IMR-90 (cell line): ENCODE measurements around the gene SHISA6. TPM values are rescaled to one million over a fixed set of nuclear protein-coding genes. Genes with fewer than 3 reads are reported as not detected.

ENCODE experiments used
- ATAC-seq: fragments of 200-7000 bp; cut with Tn5 transposase; 2 replicates; pipeline ENCODE4 v1.9.1; 2020; ENCODE audit warnings: low read depth, mild to moderate bottlenecking, moderate library complexity
- BruUV-seq: library from RNA; stranded (reverse); fragments of 400-500 nt; replicated peaks from 2 replicates; lab custom pipeline; 2021; lab: Mats Ljungman, UMichigan
- CTCF ChIA-PET: fragments of 300-600 bp; formaldehyde crosslinking; extraction: SDS; loops from one replicate; lab custom pipeline; 2021; ENCODE audit warnings: antibody characterized with exemption; lab: Yijun Ruan, JAX
- POLR2A ChIA-PET: fragments of 300-600 bp; sonication (Branson Sonifier 250); formaldehyde crosslinking; loops from one replicate; lab custom pipeline; 2022; ENCODE audit warnings: antibody characterized with exemption; ENCODE audit not compliant: unreplicated experiment; lab: Charles Lee
- DNase-seq: peaks from one replicate; pipeline ENCODE4 v3.0.0; 2013
- H2AFZ ChIP-seq: replicated peaks from 2 replicates; pipeline ENCODE3; 2013; ENCODE audit warnings: low read length, mild to moderate bottlenecking; ENCODE audit not compliant: poor library complexity
- H2AK5ac ChIP-seq: 2 replicates; pipeline ENCODE4 v1.6.1; 2013; ENCODE audit warnings: low read depth, low read length, inconsistent platforms
- H2AK9ac ChIP-seq: replicated peaks from 2 replicates; pipeline ENCODE3; 2013; ENCODE audit warnings: mild to moderate bottlenecking, low read depth, low read length, moderate library complexity; ENCODE audit not compliant: poor library complexity
- H2BK120ac ChIP-seq: 2 replicates; pipeline ENCODE4 v1.6.1; 2013; ENCODE audit warnings: low read depth, low read length, inconsistent platforms
- H2BK15ac ChIP-seq: 3 replicates; pipeline ENCODE4 v1.6.1; 2013; ENCODE audit warnings: low read depth, low read length, inconsistent platforms
- H2BK20ac ChIP-seq: 2 replicates; pipeline ENCODE4 v1.6.1; 2013; ENCODE audit warnings: low read depth, mild to moderate bottlenecking, inconsistent platforms, low read length, moderate library complexity
- H2BK5ac ChIP-seq: 2 replicates; pipeline ENCODE4 v1.6.1; 2013; ENCODE audit warnings: mild to moderate bottlenecking, low read depth, low read length, inconsistent platforms; ENCODE audit not compliant: poor library complexity, severe bottlenecking
- H3K14ac ChIP-seq: replicated peaks from 2 replicates; pipeline ENCODE4 v1.6.1; 2013; ENCODE audit warnings: low read depth, low read length, inconsistent platforms
- H3K18ac ChIP-seq: 2 replicates; pipeline ENCODE4 v1.6.1; 2013; ENCODE audit warnings: low read depth, low read length, control low read depth
- H3K23ac ChIP-seq: 2 replicates; pipeline ENCODE4 v1.6.1; 2013; ENCODE audit warnings: low read depth, low read length, inconsistent platforms
- H3K27ac ChIP-seq: 2 replicates; pipeline ENCODE4 v1.5.1; 2013; ENCODE audit warnings: mild to moderate bottlenecking, control low read depth, low read length; ENCODE audit not compliant: insufficient read depth
- H3K27me3 ChIP-seq: 2 replicates; pipeline ENCODE4 v1.6.1; 2013; ENCODE audit warnings: low read length; ENCODE audit not compliant: control insufficient read depth, insufficient read depth
- H3K36me3 ChIP-seq: 2 replicates; pipeline ENCODE4 v1.6.1; 2013; ENCODE audit warnings: low read length, mixed read lengths; ENCODE audit not compliant: control insufficient read depth, insufficient read depth
- H3K4ac ChIP-seq: 2 replicates; pipeline ENCODE4 v1.6.1; 2013; ENCODE audit warnings: low read depth, low read length, inconsistent platforms
- H3K4me1 ChIP-seq: 2 replicates; pipeline ENCODE4 v1.6.1; 2013; ENCODE audit warnings: low read length, mixed read lengths; ENCODE audit not compliant: control insufficient read depth, insufficient read depth
- H3K4me2 ChIP-seq: 2 replicates; pipeline ENCODE4 v1.6.1; 2013; ENCODE audit warnings: low read depth, mild to moderate bottlenecking, control low read depth, low read length, moderate library complexity
- H3K4me3 ChIP-seq: 2 replicates; pipeline ENCODE4 v1.5.1; 2013; ENCODE audit warnings: low read depth, mild to moderate bottlenecking, control low read depth, low read length, moderate library complexity; ENCODE audit not compliant: insufficient read depth
- H3K56ac ChIP-seq: 2 replicates; pipeline ENCODE4 v1.6.1; 2013; ENCODE audit warnings: low read length, inconsistent platforms; ENCODE audit not compliant: insufficient read depth; ENCODE audit errors: extremely low read depth
- H3K79me1 ChIP-seq, 2 experiments: 2 replicates each; pipeline ENCODE4 v1.6.1; 2013; ENCODE audit warnings: low read length in 2 of 2, inconsistent platforms in 1 of 2, low read depth in 1 of 2
- H3K9ac ChIP-seq: 2 replicates; pipeline ENCODE4 v1.6.1; 2013; ENCODE audit warnings: low read depth, low read length, control low read depth
- H3K9me1 ChIP-seq: 2 replicates; pipeline ENCODE4 v1.6.1; 2013; ENCODE audit warnings: low read length, inconsistent platforms; ENCODE audit not compliant: insufficient read depth
- H3K9me3 ChIP-seq: 2 replicates; pipeline ENCODE4 v1.6.1; 2013; ENCODE audit warnings: low read length; ENCODE audit not compliant: control insufficient read depth, insufficient read depth
- H4K20me1 ChIP-seq: 2 replicates; pipeline ENCODE4 v1.6.1; 2013; ENCODE audit warnings: low read length, inconsistent platforms; ENCODE audit not compliant: insufficient read depth
- H4K5ac ChIP-seq: 2 replicates; pipeline ENCODE4 v1.6.1; 2013; ENCODE audit warnings: mild to moderate bottlenecking, low read depth, low read length, control low read depth
- H4K8ac ChIP-seq, 2 experiments: 2 replicates each; pipeline ENCODE4 v1.6.1; 2013; ENCODE audit warnings: low read depth in 2 of 2, low read length in 2 of 2, control low read depth in 1 of 2, inconsistent platforms in 1 of 2
- H4K91ac ChIP-seq: 2 replicates; pipeline ENCODE4 v1.6.1; 2013; ENCODE audit warnings: low read depth, low read length, inconsistent platforms; ENCODE audit not compliant: insufficient read depth
- CEBPB ChIP-seq: IDR thresholded peaks from 2 replicates; pipeline ENCODE4 v1.6.1; 2012; ENCODE audit warnings: low read depth, low read length, improper control_type of control experiment
- MAZ ChIP-seq: IDR thresholded peaks from 2 replicates; pipeline ENCODE4 v1.6.1; 2012; ENCODE audit warnings: low read depth, mild to moderate bottlenecking, low read length, improper control_type of control experiment, moderate library complexity, borderline replicate concordance
- MXI1 ChIP-seq: IDR thresholded peaks from 2 replicates; pipeline ENCODE4 v1.6.1; 2012; ENCODE audit warnings: low read depth, mild to moderate bottlenecking, low read length, moderate library complexity, borderline replicate concordance
- POLR2A ChIP-seq: IDR thresholded peaks from 2 replicates; pipeline ENCODE4 v1.6.1; 2012; ENCODE audit warnings: mild to moderate bottlenecking, low read depth, low read length
- RAD21 ChIP-seq: IDR thresholded peaks from 2 replicates; pipeline ENCODE4 v1.6.1; 2012; ENCODE audit warnings: low read length, improper control_type of control experiment
- RFX5 ChIP-seq: IDR thresholded peaks from 2 replicates; pipeline ENCODE4 v1.8.0; 2012; ENCODE audit warnings: low read depth, mild to moderate bottlenecking, low read length, moderate library complexity
- SMC3 ChIP-seq: fragments of 150-350 bp; IDR thresholded peaks from 2 replicates; pipeline ENCODE4 v1.6.1; 2016; ENCODE audit warnings: low read depth, mild to moderate bottlenecking, antibody characterized with exemption, low read length, moderate library complexity
- WGBS, 2 experiments: methylation state at CpG; one replicate each; pipeline versions ENCODE4 v1.1.5 to v1.1.7; 2013; ENCODE audit warnings: missing lambda C conversion rate in 2 of 2; ENCODE audit not compliant: insufficient read length in 1 of 2; ENCODE audit errors: extremely low coverage in 2 of 2; 5-methylcytosine and 5-hydroxymethylcytosine counted together
- dilution Hi-C: fragments of 300-500 bp; cut with HindIII; formaldehyde crosslinking; loops from one replicate; pipeline ENCODE4 v1.14.3; 2018; ENCODE audit warnings: low sequenced_read_pairs; ENCODE audit not compliant: unreplicated experiment
- in situ Hi-C: fragments of 300-500 bp; cut with MboI; formaldehyde crosslinking; loops from 3 replicates; pipeline ENCODE4 v1.14.3; 2019; ENCODE audit warnings: low sequenced_read_pairs, inconsistent platforms, mixed read lengths
- intact Hi-C: fragments of 100-400 bp; cut with micrococcal nuclease; formaldehyde crosslinking; loops from 2 replicates; pipeline ENCODE4 v1.10.0; 2022
- polyA plus RNA-seq, 3 experiments: library from polyadenylated mRNA; depleted of rRNA; stranded (reverse); fragments of >200 nt; gene quantifications; 2 replicates each; pipeline ENCODE4 v1.2.3, GENCODE V29; 2012; ENCODE audit warnings: low replicate concordance in 1 of 3
- total RNA-seq: library from RNA; depleted of rRNA; stranded (reverse); fragments of >200 nt; gene quantifications from 2 replicates; pipeline ENCODE4 v1.2.3, GENCODE V29; 2012
- TF ChIP-seq, protein P1 (sequence below): conservative IDR thresholded peaks from 2 replicates; pipeline ENCODE4 v1.5.1; 2012; ENCODE audit warnings: mild to moderate bottlenecking, low read depth, low read length, improper control_type of control experiment
- TF ChIP-seq, protein P2 (sequence below): fragments of 150-350 bp; IDR thresholded peaks from 2 replicates; pipeline ENCODE4 v1.6.1; 2016; ENCODE audit warnings: low read depth, mild to moderate bottlenecking, low read length, moderate library complexity, borderline replicate concordance

The SHISA6 gene
- total and polyA plus RNA-seq, 2 of the 4 experiments (the other 2 are of a cell fraction): not detected

DNA sequence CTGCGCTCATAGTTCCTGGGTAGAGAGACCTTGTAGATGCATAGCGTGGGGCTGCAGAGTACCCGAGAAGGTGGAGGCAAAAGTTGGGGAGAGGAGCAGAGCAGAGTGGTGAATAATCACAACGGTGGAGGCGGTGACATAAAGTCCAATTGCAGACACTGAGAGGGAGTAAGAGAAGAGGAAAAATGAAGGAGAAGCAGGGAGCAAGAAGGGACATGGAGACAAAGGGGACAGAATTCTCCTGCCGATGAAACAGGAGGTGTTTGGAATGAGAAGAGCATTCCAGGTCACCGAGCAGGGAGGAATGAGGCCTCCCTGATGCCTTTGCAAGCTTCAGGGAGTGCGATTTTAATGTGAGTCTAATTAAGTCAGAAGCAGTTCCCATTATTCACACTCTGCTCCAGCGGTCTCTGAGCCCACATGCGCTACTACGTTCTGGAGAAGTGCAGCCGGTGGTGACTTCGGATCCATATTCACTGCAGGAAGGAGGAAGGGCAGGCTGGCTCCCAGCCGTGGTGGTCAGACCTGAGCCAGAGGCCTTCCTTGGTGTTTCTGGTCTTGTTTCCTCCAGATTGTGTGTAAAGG lies 249.2 kb downstream of the SHISA6 start:
- ChIA-PET CTCF (no interaction called here), POLR2A (no interaction called here)
- Histone ChIP-seq H2BK15ac (no peak overlapping the region), H2BK120ac (no peak overlapping the region), H4K8ac (no peak overlapping the region), H3K14ac (no peak overlapping the region), H3K4me3 (no peak overlapping the region), H2AK9ac (no peak overlapping the region), H3K23ac (no peak overlapping the region), H4K91ac (no peak overlapping the region), H3K36me3 (no peaks in the 10 kb centered on the region), H3K9me1 (no peaks in the 10 kb centered on the region), H3K9me3 (peaks cover 30% of the 10 kb centered on the region), H3K9ac (no peak overlapping the region), H2BK20ac (no peak overlapping the region), H4K20me1 (no peaks in the 10 kb centered on the region), H3K56ac (no peak overlapping the region), H3K4me1 (no peaks in the 10 kb centered on the region), H2BK5ac (no peak overlapping the region), H2AFZ (no peak overlapping the region), H3K4me2 (no peak overlapping the region), H3K79me1 (no peaks in the 10 kb centered on the region), H3K27ac (no peak overlapping the region), H4K5ac (no peak overlapping the region), H3K4ac (no peak overlapping the region), H2AK5ac (no peak overlapping the region), H3K27me3 (no peaks in the 10 kb centered on the region), H3K18ac (no peak overlapping the region)
- dilution Hi-C loops: no loop called here
- intact Hi-C loops: no loop called here
- ATAC-seq (no peak), DNase-seq (no peak)
- WGBS, 2 experiments: 54% methylated on average over 3 of the region's 14 CpGs; no CpG with 5 or more reads in 1 of the 2 experiments
- in situ Hi-C loops: no loop called here
- TF ChIP-seq CEBPB: no peak
- TF ChIP-seq POLR2A: no peak
- TF ChIP-seq RAD21: no peak
- TF ChIP-seq, protein P1, sequence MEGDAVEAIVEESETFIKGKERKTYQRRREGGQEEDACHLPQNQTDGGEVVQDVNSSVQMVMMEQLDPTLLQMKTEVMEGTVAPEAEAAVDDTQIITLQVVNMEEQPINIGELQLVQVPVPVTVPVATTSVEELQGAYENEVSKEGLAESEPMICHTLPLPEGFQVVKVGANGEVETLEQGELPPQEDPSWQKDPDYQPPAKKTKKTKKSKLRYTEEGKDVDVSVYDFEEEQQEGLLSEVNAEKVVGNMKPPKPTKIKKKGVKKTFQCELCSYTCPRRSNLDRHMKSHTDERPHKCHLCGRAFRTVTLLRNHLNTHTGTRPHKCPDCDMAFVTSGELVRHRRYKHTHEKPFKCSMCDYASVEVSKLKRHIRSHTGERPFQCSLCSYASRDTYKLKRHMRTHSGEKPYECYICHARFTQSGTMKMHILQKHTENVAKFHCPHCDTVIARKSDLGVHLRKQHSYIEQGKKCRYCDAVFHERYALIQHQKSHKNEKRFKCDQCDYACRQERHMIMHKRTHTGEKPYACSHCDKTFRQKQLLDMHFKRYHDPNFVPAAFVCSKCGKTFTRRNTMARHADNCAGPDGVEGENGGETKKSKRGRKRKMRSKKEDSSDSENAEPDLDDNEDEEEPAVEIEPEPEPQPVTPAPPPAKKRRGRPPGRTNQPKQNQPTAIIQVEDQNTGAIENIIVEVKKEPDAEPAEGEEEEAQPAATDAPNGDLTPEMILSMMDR: no peak
- TF ChIP-seq, protein P2, sequence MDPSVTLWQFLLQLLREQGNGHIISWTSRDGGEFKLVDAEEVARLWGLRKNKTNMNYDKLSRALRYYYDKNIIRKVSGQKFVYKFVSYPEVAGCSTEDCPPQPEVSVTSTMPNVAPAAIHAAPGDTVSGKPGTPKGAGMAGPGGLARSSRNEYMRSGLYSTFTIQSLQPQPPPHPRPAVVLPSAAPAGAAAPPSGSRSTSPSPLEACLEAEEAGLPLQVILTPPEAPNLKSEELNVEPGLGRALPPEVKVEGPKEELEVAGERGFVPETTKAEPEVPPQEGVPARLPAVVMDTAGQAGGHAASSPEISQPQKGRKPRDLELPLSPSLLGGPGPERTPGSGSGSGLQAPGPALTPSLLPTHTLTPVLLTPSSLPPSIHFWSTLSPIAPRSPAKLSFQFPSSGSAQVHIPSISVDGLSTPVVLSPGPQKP: no peak
- TF ChIP-seq RFX5: no peak
- TF ChIP-seq MXI1: no peak
- no peak for TF ChIP-seq SMC3
- TF ChIP-seq MAZ: no peak
- no TSS peak for BruUV-seq
